Neural progenitor cell (in vitro differentiated cells): ENCODE results near the gene PDE3B.
"Not testable (repeated sequence)": the region's sequence is repeated elsewhere in the genome, so short reads cannot be mapped to it uniquely, and the experiment has no call there.

Source experiments
- CTCF ChIP-seq: fragments of 200-600 bp; sonication (generic); IDR thresholded peaks from 2 replicates; pipeline ENCODE4 v1.5.1; 2017; ENCODE audit warnings: antibody characterized with exemption, mild to moderate bottlenecking
- EZH2 ChIP-seq: fragments of 200-600 bp; sonication (generic); IDR thresholded peaks from 2 replicates; pipeline ENCODE4 v1.6.1; 2017; ENCODE audit warnings: antibody characterized with exemption, mild to moderate bottlenecking, moderate library complexity
- EZH2phosphoT487 ChIP-seq: fragments of 200-600 bp; sonication (generic); IDR thresholded peaks from 2 replicates; pipeline ENCODE4 v1.6.1; 2017; ENCODE audit warnings: antibody characterized with exemption

GRCh38 chr11:14759300-14760012, 115.9 kb downstream of the PDE3B start:
- not testable (repeated sequence) for TF ChIP-seq CTCF, EZH2, EZH2phosphoT487
